ENCODE data around the gene COMMD8.

COMMD8 gene

DNA sequence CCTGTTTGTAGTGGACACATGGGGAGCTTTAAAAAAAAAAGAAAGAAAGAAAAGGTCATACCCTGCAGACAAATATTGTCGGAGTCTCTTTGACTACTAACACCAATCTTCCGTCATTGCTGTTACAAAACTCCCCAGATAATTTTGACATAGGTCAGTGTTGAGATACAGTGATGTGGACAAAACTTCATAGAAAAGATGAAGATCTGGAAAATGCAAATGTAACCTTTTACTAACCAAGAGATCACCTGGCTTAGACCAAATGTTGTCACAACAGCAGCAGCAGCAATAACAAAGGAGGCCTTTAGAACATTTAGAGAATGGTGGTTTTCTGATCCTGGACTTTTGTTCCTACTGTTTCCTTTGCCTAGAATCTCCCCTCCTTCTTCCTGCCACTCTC, 8.1 kb upstream of the COMMD8 start:
- DNase-seq (ENCODE audit: low read depth in 3 of 3) = no peak

DNA sequence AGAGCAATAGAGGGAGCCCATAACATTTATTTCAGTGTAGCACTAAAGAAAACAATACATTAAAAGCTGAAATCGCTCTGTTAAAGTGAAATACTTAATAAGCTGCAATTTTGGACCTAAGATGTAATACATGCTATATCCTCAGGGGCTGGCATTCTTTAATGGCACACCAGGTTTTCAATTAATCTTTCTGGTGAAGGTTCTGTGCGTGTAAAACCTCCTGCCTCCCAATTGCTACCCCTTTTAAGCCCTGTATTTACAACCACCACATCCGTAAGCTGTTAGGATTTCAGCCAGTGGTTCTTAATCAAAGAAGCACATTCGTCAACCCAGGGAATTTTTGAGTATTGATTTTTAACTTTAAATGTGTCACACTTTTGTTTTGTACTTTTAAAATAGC, 7.6 kb upstream of the COMMD8 start:
- no peak for DNase-seq (ENCODE audit: low read depth in 3 of 3)

DNA sequence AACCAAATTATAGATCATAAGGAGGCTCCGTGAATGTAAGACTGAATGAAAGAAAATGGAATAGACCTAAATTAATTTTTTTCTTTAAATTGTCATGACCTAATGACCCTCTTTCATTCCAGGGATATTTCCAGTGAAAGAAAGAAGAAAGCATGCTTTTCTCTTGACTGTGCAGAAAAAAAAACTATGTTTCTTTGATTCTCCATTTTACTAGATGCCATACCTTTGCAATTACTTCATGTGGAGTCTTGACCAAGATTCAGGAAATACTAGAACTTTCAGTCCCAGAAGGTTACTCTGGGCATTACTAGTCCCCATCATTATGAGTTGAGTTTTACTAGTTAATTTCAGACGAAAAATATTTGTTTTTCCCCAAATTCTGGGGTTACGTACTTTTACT, 6.4 kb upstream of the COMMD8 start:
- no peak for DNase-seq (ENCODE audit: low read depth in 3 of 3)

DNA sequence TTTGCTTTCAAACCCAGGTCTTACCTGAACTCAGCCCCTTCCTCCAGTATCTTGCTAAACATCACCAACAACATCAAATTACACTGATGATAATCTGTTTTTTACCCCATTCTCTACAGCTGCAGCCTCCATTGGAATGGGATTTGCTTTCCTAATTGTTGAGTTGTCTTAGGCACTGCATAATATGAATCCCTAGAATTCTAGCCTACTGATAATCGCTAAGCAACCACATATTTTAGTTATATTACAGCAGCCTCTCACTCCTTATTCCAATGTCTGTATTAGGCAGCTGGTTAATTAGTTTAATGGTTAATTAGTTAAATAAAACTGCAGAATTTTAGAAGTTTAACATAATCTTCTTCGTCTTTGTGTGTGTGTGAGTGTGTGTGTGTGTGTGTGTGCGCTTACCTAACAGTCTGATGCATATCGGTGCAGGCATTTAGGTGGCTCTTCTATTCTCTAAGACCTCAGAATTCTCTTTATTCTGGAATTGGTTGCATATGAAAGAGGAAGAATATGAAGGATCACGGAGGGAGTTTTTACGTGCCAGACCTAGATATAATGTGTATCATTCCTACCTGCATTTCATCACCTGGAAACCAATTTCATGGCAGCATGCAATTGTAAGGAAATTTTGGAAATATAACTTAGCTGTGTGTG, 5.3 kb upstream of the COMMD8 start:
- DNase-seq (ENCODE audit: low read depth in 3 of 3) = no peak

DNA sequence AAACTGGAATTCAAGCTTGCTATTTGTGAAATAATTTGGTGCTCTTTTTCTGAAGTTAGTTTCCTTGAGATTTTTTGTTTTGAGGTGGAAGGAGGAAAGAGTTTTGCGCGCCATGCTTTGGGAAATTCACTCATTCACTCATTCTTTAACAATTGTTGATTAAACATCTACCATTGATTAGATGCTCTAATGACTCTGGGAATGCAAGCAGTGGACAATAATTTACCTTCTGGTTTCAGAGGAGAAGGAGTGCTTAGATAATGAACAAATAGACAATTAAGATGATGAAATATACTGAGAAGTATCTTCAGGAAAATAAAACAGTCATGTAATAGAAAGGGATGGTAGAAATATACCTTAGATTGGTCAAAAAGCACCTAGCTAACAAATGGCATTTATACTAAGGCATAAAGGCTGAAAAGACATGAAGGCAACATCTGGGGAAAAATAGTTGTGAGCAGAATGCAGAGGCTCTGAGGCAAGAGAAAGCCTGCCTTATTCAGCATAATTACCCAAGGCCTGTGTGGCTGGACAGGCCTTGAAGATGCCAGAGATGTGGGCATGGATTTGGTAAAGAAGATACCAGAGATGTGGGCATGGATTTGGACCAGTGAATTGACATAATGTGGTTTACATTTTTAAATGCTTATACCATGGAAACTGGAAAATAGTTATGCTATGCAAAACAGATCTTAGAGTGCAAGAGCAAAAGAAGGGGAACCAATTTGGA, 2.7 kb upstream of the COMMD8 start:
- no peak for DNase-seq (ENCODE audit: low read depth in 3 of 3)

DNA sequence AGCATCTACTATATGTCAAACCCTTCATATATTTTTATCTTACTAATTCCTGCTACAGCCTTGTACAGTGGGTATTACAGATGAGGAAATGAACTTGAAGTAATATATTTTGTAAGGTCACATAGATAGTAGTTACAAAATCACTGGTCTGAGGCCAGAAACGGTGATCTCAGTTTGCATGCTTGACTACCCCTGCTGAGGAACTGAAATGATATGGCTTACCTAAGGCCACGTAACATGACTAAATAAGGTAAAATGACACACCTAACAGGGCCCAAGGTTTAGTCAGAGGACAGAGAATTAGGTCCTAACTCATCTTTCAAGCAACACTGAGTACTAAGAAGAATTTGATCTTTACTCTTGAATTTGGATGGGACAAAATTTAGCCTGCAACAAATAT, 1.5 kb upstream of the COMMD8 start:
- no peak for DNase-seq (ENCODE audit: low read depth in 3 of 3)

DNA sequence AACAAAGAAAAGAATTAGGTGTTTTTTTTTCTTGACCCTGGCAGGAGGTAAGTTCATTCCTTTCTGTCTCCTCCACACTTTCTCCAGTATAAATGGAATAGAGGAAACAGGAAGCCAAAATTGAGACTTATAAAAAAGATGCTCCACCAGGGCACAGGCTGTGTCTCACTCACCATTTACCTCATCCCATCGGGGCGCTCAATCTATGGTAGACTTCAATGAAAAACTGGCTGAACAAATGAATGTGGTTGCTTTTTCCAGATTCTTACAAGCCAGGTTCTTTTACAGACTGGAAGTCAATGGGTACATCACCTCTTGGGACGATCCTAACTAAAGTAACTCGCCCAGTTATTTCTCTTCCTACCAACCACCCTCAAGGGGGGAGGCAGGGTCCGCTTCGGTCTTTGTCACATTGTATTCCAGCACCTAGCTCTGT, 685 bp downstream of the COMMD8 start:
- DNase-seq (ENCODE audit: low read depth in 3 of 3) = no peak

DNA sequence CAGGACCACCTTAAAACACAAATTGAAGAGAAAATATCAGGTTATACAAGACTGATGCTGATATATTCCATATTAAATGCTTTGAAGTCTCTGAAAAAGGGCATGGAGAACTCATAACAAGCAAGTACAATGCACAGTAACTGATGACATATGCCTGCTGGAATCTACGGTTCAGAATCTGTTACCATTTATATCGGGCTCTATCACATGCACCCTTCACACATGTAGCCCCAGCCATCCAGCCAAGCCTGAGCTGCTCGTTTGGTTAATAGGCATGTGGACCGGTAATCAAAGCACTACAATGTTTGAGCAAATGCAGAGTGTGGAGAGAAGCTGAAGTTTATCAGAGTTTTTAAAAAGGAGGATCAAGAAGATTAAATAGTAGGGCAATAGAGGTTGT, 11.8 kb downstream of the COMMD8 start:
- DNase-seq (ENCODE audit: low read depth in 3 of 3) = no peak

DNA sequence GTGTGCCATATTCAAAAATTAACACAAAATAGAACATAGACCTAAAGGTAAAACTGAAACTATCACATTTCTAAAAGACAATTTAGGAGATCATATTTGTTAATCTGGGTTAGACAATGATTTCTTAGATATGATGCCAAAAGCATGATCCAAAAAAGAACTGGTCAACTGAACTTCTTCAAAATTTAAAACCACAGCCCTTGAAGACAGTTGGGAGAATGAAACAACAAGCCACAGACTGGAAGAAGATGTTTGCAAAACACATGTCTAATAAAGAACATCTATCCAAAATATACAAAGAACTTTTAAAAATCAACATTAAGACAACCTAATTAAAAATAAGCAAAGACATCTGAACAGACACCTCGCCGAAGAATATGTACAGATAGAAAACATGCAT, 19.5 kb downstream of the COMMD8 start:
- DNase-seq (ENCODE audit: low read depth in 3 of 3) = no peak

DNA sequence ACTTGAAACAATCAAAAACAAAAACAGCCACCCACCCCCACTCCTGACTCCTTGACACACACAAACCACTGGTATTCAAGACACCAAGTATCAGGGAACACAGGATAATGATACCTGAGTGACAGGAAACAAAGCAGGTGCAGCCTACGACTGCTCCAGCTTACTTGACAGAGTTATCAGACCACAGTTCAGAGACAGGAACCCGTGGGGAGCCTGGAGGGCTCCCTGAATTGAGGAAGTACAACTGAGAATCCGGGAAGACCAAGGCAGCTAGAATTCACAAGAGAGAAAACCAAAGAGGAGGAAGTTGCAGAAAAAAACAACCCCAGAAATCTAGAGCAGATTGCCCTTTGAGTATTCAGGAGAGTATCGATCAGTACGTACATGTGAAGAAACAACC, 20.5 kb downstream of the COMMD8 start:
- DNase-seq (ENCODE audit: low read depth in 3 of 3) = no peak

DNA sequence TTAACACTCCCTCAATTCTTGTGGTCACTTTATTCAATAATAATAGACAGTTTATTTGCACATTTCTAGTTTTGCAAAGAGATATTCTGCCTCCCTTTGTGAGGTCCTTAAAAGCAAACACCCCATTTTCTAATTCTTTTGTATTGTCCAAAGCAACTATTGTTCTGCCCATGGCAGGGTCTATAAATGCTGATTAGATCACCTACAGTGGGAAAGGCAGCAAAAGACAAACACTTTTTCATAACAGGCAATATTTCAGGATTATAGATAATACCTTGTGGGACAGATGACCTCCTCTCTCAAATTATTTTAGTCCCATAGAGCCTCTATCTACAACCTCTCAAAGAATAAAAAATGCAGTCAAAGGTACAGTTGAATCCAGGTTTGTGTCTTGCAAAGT, 28.6 kb downstream of the COMMD8 start:
- no peak for DNase-seq (ENCODE audit: low read depth in 3 of 3)

DNA sequence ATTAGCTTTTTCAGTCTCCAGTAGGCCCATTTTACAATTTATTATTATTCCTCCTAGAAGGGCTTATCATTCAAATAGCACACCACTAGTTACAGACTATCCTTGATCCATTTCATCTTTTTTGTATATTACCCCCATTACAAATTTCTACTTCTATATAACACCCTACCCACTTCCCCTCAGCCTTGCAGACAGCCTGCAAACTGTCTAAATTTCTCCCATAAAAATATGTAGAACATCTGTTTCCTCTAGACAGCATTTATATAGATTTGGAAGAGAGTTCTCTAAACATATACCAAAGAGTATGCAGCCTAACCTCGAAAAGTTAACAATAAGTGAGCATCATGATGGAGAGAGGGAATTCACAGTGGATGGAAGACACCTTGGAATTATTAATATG, 30.8 kb downstream of the COMMD8 start:
- DNase-seq (ENCODE audit: low read depth in 3 of 3) = no peak

DNA sequence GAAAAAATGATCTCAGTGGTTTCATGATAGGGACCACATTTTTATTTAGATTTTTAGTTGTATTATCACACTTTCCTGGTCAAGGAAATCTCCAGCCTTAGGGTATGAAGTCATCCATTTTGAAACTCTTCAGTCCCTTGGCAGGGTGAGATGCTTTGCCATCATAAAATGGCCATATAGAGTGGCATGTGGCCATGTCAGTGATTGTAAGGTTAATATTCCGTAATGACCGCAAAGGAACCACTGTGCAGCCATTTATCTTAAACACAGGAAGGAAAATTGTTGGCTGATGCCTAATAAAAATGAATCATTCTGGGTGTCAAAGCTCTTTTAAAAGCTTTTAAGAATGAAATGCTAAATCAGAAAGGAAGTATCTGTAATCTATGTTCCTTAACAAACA, 35.6 kb downstream of the COMMD8 start:
- DNase-seq (ENCODE audit: low read depth in 3 of 3) = no peak

DNA sequence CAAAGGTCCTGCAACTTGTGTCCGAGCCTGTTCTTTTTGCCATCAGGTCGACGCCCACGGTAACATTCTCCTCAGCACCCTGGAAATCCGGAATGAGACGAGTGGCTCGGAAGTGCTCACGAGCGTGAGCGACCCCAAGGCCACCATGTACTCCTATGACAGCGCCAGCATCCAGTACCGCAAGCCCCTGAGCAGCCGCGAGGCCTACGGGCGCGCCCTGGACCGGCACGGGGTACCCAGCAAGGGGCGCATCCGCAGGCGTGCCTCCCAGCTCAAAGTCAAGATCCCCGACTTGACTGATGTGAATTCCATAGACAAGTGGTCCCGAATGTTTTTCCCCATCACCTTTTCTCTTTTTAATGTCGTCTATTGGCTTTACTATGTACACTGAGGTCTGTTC, 37.9 kb downstream of the COMMD8 start:
- no peak for DNase-seq (ENCODE audit: low read depth in 3 of 3)

DNA sequence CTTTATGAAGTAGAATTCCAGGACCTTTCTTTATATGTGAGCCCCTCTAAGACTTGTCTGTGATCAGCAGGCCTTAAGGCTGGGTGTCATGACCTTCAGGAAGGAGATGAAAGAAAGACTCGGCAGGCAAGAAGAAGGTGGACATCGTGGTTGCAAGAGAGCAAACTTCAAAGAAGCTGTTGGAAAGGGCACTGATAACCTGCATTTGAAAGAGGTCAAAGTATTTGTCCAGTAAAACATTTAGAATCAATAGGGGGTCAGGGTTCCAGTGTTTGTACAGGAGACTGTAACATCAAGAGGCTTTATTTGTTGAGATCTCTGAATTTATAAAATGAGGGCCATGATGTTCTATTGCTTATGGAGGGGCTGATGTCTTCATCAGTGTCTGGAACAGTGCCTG, 44.2 kb downstream of the COMMD8 start:
- no peak for DNase-seq (ENCODE audit: low read depth in 3 of 3)

DNA sequence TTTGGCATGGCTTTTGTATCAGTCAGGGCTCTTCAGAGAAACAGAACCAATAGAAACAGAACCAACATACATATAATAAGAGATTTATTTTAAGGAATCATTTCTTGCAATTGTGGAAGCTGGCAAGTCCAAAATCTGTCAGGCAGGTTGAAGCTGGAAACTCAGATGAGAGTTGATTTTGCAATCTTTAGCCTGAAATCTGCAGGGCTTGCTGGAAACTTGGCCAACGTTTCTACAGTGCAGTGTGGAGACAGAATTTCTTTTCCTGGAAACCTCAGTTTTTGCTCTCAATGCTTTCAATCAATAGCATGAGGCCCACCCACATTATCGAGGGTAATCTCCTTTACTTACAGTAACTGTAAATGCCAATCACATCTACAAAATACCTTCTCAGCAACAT, 45.4 kb downstream of the COMMD8 start:
- DNase-seq (ENCODE audit: low read depth in 3 of 3) = no peak

DNA sequence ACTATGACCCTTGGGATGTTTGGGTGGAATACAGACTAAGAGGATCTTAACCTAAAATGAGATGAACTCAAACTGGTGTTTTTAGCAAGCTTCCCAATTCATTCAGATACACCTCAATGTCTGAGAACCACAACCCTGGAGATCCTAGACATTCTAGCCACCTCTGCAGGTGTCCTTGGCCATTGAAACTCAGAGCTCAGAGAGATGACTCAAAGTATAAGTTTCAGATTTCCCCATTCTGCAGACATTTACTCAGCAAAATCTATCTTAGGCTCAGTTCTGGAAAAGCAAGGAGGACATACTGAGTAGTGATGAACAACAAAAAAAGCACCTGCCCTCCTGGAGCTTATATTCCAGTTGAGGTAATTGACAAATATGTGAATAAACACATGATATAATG, 47.8 kb downstream of the COMMD8 start:
- DNase-seq (ENCODE audit: low read depth in 3 of 3) = no peak

DNA sequence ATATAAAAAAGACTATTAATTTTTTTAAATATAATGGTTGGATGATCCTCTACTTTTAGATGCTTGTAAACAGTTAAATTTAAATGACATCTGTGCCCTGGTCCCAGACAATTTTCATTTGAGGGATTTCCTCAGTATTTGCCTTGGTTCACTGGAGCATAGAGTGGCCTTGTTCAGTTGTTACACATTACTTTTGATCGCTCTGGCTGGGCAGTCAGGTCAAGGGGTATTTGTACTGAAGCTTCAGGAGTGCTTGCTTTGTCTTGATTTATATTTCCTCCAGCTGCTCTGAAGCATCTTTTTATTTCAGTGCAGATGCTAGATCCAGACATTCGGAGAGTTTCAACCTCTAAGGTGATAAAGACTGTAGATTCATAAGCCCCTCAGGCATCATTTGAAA, 50.0 kb downstream of the COMMD8 start:
- no peak for DNase-seq (ENCODE audit: low read depth in 3 of 3)

DNA sequence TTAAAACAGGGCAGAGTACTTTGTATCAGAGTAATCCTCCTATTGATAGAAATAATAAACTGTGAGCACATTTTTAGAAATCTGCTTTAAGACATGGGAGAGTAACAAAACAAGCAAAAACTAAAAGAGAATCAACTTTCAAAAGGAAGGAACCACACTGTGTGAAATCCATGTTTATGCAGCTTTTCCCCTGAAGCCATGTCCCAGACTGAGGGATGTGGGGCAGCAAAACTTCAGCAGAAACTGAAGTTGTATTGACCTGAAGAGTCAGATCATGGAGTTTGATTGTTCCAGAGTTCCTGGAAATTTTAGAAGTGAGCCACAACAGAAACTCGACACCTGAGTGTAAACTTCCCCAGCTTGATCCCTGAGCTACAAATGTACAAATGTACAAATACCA, 53.2 kb downstream of the COMMD8 start:
- no peak for DNase-seq (ENCODE audit: low read depth in 3 of 3)

DNA sequence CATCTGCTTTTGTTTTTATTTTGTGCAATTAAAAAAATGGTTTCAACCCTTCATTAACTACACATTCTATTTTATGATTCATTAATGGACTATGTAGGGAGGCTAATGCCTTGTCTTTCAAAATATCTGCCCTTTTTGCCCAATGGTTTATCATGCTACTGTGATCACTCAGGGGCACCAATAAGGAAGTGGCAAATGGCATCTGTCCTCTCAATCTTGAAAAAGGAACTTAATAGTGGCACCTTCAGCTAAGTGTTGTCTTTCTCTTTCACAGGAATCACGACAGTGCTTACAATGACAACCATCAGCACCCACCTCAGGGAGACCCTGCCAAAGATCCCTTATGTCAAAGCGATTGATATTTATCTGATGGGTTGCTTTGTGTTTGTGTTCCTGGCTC, 57.1 kb downstream of the COMMD8 start:
- DNase-seq (ENCODE audit: low read depth in 3 of 3) = no peak
